Neutrophil (primary cell): ENCODE data around the gene CD79A.

Source experiments
- H3K27ac ChIP-seq: fragments of 200-600 bp; sonication (generic); 2 replicates; pipeline ENCODE4 v1.5.1; 2016; ENCODE audit warnings: mild to moderate bottlenecking, moderate library complexity
- H3K27me3 ChIP-seq: fragments of 200-600 bp; sonication (generic); 2 replicates; pipeline ENCODE4 v1.6.0; 2016; ENCODE audit warnings: mild to moderate bottlenecking
- H3K36me3 ChIP-seq: fragments of 200-600 bp; sonication (generic); 2 replicates; pipeline ENCODE4 v1.5.1; 2017
- H3K4me1 ChIP-seq, 2 experiments: fragments of 200-600 bp in 1 of 2; sonication (generic) in 1 of 2; 1 replicate in 1 of 2; 2 replicates in 1 of 2; pipeline versions ENCODE4 v1.5.1 to v1.6.1; 2013 to 2016; ENCODE audit warnings: low read depth in 1 of 2, low read length in 1 of 2, mild to moderate bottlenecking in 1 of 2, moderate library complexity in 1 of 2; ENCODE audit not compliant: control insufficient read depth in 1 of 2, insufficient read depth in 1 of 2
- H3K4me3 ChIP-seq, 2 experiments: fragments of 200-600 bp in 1 of 2; sonication (generic) in 1 of 2; 1 replicate in 1 of 2; 2 replicates in 1 of 2; pipeline ENCODE4 v1.5.1; 2013 to 2016; ENCODE audit warnings: low read depth in 1 of 2, low read length in 1 of 2, mild to moderate bottlenecking in 1 of 2, moderate library complexity in 1 of 2
- H3K9me3 ChIP-seq: fragments of 200-600 bp; sonication (generic); 2 replicates; pipeline ENCODE4 v1.5.1; 2016
- TF ChIP-seq, protein P1 (sequence below): fragments of 200-600 bp; sonication (generic); IDR thresholded peaks from 2 replicates; pipeline ENCODE4 v1.5.1; 2016; ENCODE audit warnings: antibody characterized with exemption

The CD79A gene

GRCh38 chr19:41895745-41896580 lies 18.9 kb downstream of the CD79A start:
- no peaks in the 10 kb centered on the region for H3K27me3 ChIP-seq
- no peak overlapping the region for H3K4me3 ChIP-seq
- H3K27ac ChIP-seq, result peak overlapping the region; percentile 44
- peaks cover 96% of the 10 kb centered on the region for H3K36me3 ChIP-seq
- H3K9me3 ChIP-seq, result peaks cover 7% of the 10 kb centered on the region
- TF ChIP-seq, protein P1, sequence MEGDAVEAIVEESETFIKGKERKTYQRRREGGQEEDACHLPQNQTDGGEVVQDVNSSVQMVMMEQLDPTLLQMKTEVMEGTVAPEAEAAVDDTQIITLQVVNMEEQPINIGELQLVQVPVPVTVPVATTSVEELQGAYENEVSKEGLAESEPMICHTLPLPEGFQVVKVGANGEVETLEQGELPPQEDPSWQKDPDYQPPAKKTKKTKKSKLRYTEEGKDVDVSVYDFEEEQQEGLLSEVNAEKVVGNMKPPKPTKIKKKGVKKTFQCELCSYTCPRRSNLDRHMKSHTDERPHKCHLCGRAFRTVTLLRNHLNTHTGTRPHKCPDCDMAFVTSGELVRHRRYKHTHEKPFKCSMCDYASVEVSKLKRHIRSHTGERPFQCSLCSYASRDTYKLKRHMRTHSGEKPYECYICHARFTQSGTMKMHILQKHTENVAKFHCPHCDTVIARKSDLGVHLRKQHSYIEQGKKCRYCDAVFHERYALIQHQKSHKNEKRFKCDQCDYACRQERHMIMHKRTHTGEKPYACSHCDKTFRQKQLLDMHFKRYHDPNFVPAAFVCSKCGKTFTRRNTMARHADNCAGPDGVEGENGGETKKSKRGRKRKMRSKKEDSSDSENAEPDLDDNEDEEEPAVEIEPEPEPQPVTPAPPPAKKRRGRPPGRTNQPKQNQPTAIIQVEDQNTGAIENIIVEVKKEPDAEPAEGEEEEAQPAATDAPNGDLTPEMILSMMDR, result no peak
- H3K4me1 ChIP-seq, result no peaks in the 10 kb centered on the region

- no peaks in the 10 kb centered on the region for H3K4me1 ChIP-seq
- peaks cover 96% of the 10 kb centered on the region for H3K36me3 ChIP-seq
- TF ChIP-seq, protein P1, result no peak
- peaks cover 7% of the 10 kb centered on the region for H3K9me3 ChIP-seq
- no peak overlapping the region for H3K4me3 ChIP-seq
- H3K27ac ChIP-seq, result peak overlapping the region; percentile 44
- H3K27me3 ChIP-seq, result no peaks in the 10 kb centered on the region
These were observed 19.5 kb downstream of the CD79A start for GRCh38 chr19:41896581-41896942.

DNA sequence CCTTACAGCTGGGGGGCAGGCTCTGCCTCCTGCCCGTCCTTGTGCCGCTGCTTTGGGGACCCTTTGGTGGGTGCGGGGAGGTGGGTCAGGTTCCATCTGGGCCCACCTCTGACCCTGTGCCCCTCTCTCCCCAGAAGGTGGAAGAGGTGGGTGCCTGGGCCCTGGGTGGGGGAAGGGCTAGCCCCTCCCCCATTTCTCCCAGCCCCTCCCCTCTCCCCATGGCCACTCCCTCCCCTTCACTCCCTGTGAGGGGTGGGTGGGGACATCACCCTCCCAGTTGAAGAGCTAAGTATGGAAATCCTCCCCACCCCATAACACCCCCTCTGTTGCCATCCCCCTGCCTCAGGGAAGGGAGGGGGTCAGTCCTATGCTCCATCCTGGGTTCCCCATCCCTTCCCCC lies 20.1 kb downstream of the CD79A start:
- Histone ChIP-seq H3K36me3 (peaks cover 96% of the 10 kb centered on the region), H3K9me3 (peaks cover 7% of the 10 kb centered on the region)

GRCh38 chr19:41897820-41898219 lies 20.7 kb downstream of the CD79A start:
- H3K27ac ChIP-seq, result peak overlapping the region; percentile 42
- no peaks in the 10 kb centered on the region for H3K27me3 ChIP-seq
- H3K36me3 ChIP-seq, result peaks cover 96% of the 10 kb centered on the region
- no peaks in the 10 kb centered on the region for H3K4me1 ChIP-seq
- no peak overlapping the region for H3K4me3 ChIP-seq
- TF ChIP-seq, protein P1, result no peak
- H3K9me3 ChIP-seq, result peaks cover 7% of the 10 kb centered on the region

More for the DNA sequence above, 20.1 kb downstream of the CD79A start:
- TF ChIP-seq, protein P1, result no peak
- Histone ChIP-seq H3K27me3 (no peaks in the 10 kb centered on the region), H3K4me1 (no peaks in the 10 kb centered on the region), H3K4me3 (no peak overlapping the region), H3K27ac (peak overlapping the region; percentile 42)

DNA sequence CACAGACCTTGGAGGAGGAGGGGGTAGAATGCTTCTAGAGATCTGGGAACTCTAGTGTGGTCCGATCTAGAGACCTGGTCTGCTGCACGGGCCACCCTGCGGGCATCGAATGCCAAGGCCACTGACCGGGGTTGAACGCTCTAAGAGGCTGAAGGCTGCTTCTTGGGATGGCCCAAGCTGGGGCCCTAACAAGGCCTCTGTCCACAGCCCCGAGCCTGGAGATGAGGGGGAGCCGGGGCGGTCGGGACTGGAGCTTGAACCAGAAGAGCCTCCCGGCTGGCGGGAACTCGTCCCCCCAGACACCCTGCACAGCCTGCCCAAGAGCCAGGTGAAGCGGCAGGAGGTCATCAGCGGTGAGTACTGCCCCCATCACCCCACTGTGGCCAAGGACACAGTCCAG lies 21.2 kb downstream of the CD79A start:
- Histone ChIP-seq H3K36me3 (peaks cover 96% of the 10 kb centered on the region), H3K27me3 (no peaks in the 10 kb centered on the region), H3K4me3 (no peak overlapping the region), H3K27ac (peak overlapping the region; percentile 25), H3K9me3 (peaks cover 7% of the 10 kb centered on the region), H3K4me1 (no peaks in the 10 kb centered on the region)
- TF ChIP-seq, protein P1, result no peak
